ENCODE data around the gene ARMC10. TPM values are rescaled to one million over a fixed set of nuclear protein-coding genes. Genes with fewer than 3 reads are reported as not detected.

The ARMC10 gene
- total and polyA plus RNA-seq, 2 experiments from 2014 or later = 43.4 to 48.2 TPM

DNA sequence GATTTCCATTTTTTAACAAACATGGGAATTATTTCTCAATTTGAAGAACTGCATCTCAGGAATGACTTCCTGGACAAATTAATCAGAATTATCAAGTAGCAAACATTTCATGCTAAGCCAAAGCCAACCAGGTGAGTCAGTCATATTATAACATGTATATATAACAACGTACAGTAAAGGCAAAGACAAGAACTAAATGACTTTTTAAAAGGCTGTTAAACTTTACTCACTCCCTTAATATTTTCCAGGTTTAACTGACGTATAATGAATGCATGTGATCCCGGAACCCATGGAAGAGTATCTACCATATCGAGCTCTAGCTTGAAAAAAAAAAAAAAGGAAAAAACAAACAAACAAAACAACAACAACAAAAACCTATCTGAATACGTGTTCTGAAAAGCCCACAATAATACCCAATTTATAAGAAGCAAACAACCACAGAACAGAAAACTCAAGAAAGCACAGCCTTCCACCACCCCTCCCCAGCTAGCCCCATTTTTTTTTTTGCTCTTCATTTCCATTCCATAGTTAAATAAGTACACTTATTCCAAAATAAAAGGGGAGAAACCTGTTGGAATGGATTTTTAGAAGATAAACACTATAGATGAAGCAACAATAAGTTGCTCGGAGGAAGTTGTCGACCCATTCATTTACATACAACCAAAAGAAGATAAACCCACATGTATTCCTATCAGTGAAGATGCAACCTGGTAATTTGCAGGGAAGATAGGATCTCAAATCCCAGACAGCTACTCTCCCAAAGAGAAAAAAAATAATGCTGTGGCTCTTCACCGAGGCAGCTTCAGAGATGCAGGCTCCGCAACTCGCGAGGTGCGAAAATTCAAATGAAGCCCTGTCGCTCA, 73.4 kb downstream of the ARMC10 start (continued):
- TF ChIP-seq JUNB (IDR thresholded peaks at IDR 0.05; ENCODE audit: unreplicated experiment) = no peak

Other genes with a start within 250 kb of the ARMC10 start
- gene LRRC17, start 162.1 kb upstream of the ARMC10 start, total RNA-seq (2014; rRNA removed; shearing (Covaris generic)) = 3.1 and 9.4 TPM in 2 replicates
- 1.0 and 2.8 TPM in 2 replicates for gene LRRC17, start 162.1 kb upstream of the ARMC10 start, polyA plus RNA-seq (2016; fragmentation: Nextera tagmentation; extraction: Ambion mirVana)
- 2.5 and 6.0 TPM in 2 replicates for gene FBXL13, start 344 bp upstream of the ARMC10 start, total RNA-seq (2014; rRNA removed; shearing (Covaris generic))
- 1.2 and 1.3 TPM in 2 replicates for gene FBXL13, start 344 bp upstream of the ARMC10 start, polyA plus RNA-seq (2016; fragmentation: Nextera tagmentation; extraction: Ambion mirVana)
- 9.4 and 12.2 TPM in 2 replicates for gene NAPEPLD, start 74.0 kb downstream of the ARMC10 start, total RNA-seq (2014; rRNA removed; shearing (Covaris generic))
- gene NAPEPLD, start 74.0 kb downstream of the ARMC10 start, polyA plus RNA-seq (2016; fragmentation: Nextera tagmentation; extraction: Ambion mirVana) = 9.4 and 10.7 TPM in 2 replicates
- gene PMPCB, start 222.3 kb downstream of the ARMC10 start, total RNA-seq (2014; rRNA removed; shearing (Covaris generic)) = 90.0 and 105 TPM in 2 replicates
- gene PMPCB, start 222.3 kb downstream of the ARMC10 start, polyA plus RNA-seq (2016; fragmentation: Nextera tagmentation; extraction: Ambion mirVana) = 50.5 and 55.0 TPM in 2 replicates